HG03378 (cell line): ENCODE measurements around the gene FDXR.

Source experiments
- ATAC-seq: cut with Tn5 transposase; IDR thresholded peaks from one replicate; pipeline ENCODE4 v1.9.1; 2021; ENCODE audit warnings: mild to moderate bottlenecking, moderate library complexity; ENCODE audit not compliant: unreplicated experiment

Gene FDXR

DNA sequence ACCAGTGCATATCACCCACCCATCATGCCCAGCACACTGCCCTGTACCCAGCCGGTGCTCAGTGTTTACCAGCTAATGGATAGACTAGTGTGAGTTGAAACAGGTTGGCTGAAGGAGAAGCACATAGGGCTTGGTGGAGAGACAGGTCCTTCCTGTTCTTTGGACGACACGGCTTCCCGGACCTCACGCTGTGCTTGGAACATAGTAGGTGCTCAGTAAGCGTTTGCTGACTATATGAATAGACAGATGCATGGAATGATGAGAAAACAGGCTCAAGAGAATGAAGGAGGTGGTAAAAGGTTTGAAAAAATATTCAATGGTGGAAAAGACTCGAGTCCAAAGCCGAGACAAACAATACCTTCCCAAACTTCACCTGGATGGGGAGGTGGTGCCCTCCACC lies 27.4 kb upstream of the FDXR start:
- no peak for ATAC-seq

DNA sequence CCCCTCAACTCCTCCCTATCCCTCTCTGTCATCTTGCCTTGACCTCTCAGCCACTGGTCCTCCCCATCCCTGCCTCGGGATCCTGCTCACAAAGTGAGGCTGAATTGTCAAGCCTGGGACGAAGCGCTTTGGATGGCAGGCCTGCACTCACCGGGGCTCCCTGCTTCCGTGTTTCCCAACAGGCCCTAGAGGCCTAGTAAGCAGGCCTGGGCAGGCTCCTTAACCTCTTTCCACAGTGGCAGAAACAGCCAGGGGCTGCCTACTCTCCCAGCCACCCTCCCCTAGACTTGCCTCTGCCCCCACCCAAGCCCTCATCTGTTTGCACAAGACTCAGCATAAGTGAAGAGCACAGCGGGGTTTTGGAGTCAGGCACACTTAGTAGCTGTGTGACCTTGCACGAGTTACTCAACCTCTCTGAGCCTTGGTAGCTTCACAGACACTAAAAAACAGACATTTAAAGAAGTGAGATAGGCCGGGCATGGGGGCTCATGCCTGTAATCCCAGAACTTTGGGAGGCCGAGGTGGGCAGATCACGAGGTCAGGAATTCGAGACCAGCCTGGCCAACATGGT lies 25.7 kb upstream of the FDXR start:
- no peak for ATAC-seq

DNA sequence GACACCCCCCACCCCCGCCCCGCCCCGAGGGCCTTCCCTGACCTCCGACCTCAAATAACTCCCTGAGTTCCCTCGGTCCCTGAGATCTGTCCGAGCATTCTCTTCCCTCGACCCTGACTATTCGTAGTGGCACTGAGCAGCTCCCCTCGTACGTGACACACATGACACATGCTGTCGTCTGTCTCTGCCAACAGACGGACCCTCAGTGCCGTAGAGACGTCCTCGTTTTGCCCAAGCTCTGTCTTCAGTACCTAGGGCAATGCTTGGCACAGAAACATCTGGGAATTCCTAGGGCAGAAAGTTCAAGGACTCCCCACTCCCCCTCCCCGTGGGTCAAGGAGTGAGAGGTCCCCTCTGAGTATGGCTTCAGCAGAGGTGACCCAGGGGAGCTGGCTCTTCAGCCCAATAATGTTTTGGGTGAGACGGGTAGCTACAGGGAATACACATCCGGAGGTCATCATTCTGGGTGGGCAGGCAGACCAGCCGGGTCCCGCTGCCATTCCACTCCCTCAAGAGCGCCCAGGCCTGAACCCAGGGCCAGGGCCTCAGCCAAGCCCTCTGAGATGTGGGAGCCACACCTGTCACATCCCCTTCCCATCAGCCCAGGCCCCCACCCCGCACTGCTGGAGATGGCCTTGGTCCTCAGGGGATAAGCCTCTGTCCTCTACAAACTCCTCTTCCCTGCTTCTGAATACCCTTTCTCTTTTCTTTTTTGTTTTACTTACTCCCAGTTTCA lies 21.3 kb upstream of the FDXR start:
- no peak for ATAC-seq

DNA sequence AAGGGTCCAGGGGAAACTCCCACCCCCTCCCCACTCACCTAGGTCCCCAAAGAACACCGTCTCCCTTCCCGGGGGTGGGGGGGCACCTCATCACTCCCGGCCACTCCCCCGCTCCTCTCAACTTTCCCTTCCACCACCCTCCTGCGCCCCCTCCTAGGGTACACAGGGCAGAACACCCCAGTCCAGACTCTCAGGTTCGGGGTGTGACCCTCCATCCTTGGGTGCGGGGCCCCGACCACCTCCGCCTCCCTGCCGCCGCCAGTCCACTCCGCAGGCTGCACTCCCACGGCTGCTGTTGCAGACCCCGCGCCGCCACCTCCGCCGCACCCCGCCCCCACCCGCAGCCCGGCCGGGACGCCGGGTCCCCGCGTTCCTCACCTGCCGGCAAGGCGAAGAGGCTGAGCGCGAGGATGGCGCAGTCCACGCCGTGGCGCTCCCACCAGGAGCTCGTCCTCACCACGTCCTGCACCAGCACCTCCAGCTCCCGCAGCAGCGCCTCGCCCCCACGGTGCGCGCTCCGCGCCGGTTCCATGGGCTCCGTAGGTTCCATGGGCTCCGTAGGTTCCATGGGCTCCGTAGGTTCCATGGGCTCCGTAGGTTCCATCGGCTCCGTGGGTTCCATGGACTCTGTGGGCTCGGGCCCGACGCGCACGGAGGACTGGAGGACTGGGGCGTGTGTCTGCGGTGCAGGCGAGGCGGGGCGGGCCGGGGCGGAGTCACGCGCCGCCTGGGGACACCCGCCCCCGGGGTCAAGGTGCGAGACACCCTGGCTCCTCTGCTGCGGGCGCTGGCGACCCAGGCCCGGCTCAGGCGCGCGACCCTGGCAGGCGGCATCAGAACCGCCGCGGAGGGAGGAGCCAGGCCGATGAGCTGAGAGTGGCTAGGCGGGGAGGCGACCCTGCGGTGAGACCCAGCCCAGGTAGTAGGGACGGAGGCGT lies 20.4 kb upstream of the FDXR start, which contains the start of gene FADS6:
Gene FADS6, minus strand, starts transcription at position 660 of the 938 bp plus-strand sequence. Its CDS starts 38 bp downstream, at position 622.
- ATAC-seq, result no peak

DNA sequence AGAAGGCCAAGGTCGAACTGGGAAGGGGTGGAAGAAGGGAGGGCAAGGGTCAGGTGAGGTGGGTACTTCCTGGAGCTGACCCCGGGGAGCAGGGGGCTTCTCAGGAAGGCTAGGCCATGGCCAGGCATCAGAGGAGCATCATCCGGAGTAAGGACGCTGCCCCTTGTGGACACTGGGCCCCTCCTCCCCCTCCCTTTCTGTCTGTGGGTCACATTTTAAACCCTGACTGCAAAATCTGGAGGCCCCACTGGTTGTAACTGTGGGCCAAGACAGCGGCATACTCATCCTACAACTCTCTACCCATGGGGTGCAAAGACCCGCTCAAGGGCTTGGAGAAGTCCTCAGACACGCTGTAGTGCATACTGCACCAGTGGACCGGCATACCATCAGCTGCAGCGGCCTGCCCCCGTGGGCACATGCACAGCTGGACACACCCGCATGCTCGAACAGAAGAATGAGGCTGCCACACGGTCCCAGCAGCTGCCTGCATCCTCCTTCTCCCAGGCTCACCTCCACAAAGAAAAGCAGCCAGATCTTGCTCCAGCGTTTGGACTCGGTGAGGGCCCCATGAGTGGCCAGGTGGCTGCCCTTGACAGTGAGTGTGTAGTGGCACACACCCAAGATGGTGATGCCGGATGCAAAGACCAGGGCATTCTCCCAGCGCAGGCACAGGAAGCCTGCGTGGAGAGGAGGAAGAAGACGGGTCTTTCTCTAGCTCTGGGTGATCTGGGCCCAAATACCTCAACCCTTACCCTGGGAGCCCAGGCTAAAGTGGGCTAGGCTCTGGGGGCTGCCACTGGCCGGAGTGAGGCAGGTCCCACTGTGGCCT lies 19.4 kb upstream of the FDXR start:
- no peak for ATAC-seq

DNA sequence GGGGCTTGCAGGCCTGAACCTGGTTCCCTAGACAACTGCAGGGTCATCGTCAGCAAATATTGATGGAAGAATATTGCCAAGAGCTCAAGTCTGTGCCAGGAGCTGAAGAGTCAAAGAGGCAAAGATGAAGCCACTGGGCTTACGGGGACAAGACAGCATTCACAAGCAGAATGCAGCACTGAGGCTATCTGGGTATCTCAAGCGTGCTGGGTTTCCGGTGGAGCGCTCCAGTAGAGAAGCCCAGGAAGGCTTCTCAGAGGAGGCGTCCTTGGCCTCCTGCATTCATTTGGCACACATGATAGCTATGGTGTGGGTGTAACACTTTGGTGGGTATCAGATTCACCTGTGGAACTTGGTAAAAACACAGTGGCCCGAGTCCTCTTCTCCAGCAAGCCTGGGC lies 17.8 kb upstream of the FDXR start:
- ATAC-seq, result no peak

DNA sequence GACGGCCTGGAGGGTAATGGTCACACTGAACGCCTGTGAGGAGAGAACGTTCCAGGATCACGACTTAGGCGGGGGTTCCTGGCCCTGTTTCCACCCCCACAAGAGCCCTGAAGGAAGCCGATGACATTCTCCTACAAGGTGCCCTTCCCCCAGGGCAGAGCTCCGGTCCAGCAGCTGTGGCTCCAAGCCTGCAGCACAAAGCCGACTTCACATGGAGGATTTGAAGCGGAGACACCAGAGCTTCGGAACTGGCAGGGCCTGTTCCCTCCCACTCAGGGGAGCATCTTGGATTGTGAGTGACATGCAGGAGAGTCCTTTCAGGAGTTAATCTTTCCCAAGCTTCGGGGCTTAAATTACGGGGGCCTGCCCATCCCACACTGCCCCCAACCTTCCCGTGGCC lies 15.7 kb upstream of the FDXR start:
- ATAC-seq, result no peak

DNA sequence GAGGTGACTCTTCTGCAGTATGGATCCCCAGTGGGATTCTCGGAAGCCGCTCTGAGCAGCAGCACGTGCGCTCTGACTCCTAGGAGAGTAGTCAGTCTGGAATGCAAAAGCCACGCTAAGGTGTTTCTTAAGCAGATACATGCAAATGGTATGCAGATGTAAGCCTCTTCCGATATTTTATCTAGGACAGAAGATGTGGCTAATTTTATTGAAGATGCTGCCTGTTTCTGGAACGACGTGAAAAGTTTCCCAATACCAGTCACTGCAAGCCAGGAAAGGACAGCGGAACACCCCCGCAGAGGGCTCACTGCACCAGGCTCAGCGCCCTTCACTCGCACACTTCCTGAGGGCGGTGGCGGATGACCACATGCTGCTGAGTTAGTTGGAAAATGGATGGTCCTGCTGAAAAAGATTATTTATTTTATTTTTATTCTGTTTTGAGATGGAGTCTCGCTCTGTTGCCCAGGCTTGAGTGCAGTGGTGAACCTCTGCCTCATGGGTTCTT lies 10.5 kb upstream of the FDXR start:
- ATAC-seq, result no peak

DNA sequence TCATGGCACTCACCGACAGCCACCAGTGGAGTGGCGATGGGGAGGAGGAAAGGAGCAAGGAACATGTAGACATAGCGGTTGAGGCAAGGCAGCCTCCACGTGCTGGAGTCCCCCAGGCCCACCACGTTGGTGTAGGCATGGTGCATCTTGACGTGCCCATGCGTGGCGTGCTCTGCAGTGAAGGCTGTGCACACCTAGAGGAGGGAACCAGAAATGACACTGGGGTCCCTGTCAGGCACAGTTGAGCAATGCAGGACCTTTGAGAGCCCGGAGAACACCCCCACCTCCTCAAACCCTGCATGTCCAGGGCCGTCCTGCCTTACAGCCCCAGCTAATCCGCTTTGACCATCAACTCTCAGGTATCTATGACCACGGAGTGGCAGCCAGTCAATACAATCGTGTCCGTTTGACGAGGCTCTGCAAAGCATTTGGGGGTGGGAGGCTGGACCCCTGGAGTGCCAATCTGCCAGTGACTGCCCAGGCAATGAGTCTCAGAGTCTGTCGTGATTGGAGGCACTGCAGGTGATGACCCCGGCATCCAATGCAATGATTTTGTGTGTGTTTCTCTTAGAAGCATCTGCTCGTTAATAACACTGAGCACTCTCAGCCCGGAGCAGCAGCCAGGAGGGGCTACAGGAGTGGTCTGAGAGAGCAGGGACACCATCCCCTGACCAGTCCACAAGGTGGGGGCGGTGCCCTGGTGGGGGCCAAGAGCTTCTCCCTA lies 9.9 kb upstream of the FDXR start:
- no peak for ATAC-seq

DNA sequence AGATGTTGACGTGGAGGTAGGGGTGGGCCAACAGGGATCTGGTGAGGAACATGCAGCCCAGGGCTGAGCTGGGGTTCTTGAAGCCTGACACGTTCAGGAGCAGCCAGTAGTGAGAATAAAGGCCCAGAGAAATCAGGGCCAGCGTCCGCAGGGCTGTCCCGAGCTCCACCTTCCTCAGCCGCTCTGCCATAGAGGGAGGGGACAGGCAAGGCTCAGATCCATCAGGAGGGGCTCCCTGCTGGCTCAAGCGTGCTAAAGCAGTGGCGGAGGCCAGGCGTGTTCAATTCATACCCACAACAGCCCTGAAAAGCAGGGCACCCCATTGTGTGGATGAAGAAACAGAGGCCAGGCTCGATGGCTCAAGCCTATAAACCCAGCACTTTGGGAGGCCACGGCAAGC lies 8.3 kb upstream of the FDXR start:
- no peak for ATAC-seq

DNA sequence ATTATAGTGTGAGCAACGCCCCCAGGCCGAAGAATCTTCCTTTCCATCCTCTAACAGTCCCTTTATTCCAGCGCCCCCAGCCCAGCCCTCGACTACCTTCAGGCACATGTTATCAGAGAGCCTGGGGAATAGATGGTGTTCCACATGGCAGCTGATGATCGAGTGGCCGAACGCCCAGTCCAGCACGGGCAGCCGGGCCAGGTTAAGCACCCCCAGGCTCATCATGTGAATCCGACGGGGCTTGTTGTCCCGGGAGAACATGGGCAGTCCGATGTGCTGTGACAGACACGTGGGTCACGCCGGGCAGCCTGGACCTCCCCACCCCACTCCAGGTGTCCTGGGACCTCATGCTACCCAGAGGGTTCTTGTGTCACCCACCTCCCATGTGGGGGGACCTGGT lies 6.5 kb upstream of the FDXR start:
- no peak for ATAC-seq

DNA sequence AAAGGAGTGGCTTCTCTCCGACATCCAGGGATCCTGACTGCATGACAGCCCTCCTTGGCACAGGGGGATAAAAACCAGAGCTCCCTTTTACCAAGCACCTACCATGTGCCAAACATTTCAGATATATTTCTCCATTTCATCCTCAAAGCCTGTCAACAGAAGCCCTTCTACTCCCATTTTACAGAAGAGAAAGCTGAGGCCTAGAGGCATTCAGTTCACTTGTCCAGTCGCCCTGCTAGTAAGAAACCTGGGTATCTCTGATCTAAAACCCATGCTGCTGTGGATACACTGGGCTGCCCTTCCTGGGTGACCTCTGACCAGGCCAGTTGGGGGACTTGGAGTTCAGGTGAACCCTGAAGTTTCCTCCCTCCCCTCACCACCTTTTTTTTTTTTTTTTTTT lies 5.9 kb upstream of the FDXR start:
- ATAC-seq, result no peak

DNA sequence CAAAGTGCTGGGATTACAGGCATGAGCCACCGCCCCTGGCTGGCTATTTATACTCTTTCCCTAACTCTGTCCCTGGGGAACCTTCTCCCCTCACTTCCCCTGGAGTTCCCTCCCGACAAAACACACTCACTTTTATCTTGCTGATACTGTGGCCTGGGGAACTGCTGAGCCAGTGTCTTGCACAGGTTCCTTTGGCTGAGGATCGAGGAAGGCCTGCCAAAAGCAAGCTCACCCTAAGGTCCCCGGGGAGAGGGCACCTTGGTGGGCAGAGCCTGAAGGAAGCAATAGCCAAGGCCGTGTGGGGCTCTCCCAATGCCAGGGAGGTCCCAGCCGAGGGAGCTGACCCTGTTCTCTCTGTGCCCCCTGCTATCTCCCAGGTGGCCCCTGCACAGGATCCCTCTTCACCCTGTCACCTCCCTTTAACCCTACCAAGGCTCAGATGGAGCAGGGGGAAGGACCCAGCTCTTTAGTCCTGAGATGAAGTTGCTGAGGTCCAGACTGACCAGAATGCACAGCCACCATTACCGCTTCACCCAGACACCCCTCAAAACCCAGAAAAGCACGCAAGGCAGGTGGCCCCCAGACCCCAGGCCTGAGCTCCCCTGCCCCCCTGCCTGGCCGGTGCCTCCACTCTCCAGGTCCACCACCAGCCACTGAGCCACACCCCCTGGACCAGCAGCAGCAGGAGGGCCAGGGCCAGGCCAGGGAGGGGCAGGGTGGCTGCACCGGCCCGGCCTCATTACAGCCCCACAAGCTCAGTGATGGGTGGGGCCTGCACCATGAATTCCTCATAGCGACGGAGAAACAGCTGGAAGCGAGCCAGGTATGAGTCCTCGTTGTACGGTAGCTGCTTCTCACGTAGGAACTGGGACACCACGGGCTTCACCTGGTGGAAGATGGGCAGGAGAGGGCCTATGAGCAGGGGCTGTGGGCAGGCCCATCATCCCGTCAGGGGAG lies 5.1 kb upstream of the FDXR start:
- ATAC-seq, result no peak

DNA sequence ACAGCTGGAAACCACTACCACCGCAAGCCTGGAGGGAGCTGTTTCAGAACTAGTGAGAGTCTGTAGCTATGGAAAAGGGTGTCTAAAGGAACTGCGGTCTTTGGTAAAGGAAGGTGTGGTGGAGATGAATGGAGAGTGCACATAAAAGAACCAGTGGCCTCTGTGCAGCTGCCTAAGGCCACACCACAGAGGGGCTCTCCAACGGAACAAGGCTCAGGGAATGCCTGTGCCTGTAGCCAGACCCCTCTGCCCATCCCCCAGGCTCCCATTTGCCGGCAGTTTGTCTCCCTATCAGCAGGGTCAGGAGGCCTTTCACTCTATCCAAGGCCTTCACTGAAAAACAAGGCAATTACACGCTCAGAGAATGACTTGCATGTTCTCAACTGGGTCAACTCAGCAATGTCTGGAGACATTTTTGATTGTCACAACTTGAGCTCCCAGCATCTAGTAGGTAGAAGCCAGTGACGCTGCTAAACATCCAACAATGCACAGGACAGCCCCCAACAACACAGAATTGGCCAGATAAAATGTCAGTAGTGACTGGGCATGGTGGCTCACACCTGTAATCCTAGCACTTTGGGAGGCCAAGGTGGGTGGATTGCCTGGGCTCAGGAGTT lies 3.3 kb upstream of the FDXR start:
- ATAC-seq, result no peak

DNA sequence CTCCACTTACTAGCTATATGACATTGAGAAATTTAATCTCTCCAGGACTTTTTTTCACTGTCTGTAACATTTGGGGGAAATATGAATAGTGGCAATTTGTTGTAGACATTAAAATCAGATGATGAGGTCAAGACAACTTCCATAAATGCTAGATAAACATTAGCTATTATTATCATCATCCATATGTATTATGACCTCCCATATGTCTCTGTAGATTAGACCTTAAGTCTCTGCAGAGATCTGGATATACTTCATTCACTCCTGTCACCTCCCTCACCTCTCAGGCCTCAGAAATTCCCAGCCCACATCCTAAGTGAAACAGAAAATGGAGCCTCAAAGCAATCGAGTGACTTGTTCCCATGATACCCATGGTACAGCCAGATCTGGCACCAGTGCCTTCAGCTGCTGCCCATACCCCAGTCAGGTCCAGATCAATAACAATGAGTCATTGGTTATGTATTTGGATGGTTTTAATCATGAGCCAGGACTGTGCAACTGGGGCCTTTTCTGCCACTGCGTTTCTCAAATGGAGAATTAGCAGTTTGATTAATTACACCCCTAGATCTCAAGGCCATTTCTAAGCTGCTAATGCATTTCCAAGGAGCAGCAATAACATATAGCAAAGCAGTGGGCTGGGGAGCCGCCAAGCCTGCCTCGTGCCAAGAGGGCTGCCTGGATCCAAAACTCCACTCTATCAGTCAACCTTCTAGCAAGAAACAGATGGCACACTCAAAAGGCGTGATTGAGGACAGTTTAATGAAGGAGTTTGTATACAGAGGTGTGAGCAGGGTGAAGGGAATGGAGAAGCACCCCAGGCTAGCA lies 2.6 kb upstream of the FDXR start:
- no peak for ATAC-seq

DNA sequence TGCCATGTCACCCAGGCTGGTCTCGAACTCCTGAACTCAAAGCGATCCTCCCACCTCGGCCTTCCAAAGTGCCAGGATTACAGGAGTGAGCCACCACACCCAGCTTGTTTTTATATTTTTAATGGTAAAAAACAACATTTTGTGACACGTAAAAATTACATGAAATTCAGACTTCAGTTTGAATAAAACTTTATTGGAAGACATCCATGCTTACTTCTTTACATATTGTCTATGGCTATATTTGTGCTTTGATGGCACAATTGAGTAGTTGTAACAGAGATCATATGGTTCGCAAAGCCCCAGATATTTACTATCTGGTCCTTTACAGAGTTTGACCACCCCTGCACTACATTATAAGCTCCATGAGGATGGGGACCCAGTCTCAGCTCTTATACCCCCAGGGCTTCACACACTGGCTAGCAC lies 1.8 kb upstream of the FDXR start:
- ATAC-seq, result no peak

DNA sequence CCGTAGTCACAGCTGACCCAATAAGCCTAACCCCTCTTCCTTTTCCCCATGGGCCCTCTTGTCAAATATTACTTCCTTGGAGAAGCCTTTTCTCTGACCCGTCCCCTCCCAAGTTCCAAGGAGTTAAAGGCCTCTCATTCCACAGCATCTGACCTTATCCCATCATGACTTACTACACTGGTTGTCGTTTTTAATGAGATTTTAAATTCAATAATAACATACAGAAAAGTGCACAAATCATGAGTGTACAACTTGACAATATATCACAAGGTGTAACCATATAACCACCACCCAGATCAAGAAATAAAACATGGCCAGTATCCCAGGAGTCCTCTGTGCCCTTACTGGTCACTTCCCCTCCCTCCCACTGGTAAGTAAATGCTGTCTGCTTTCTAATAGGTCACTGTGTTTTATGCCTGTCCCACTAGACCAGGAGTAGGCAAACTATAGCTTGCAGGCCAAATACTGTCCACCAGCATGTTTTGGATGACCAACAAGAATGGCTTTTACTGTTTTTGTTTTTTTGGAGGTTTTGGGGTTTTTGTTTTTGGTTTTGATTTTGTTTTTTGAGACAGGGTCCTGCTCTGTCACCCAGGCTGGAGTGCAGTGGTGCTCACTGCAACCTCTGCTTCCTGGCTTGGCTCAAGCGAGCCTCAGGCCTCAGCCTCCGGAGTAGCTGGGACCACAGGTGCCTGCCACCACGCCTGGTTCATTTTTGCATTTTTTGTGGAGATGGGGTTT lies 1.2 kb upstream of the FDXR start:
- no peak for ATAC-seq
